A549 (cell line): ENCODE data around the gene PIF1.
A peak's percentile ranks its signal among the peaks of the same experiment; 100 is the strongest.

ENCODE experiments used
- CBX2 ChIP-seq: fragments of 200-600 bp; sonication (generic); IDR thresholded peaks from 2 replicates; pipeline ENCODE4 v1.6.1; 2016; ENCODE audit warnings: low read depth, mild to moderate bottlenecking, borderline replicate concordance
- CTCF ChIP-seq: fragments of >200 bp; sonication (Bioruptor Twin); formaldehyde crosslinking; IDR thresholded peaks from 3 replicates; pipeline ENCODE4 v1.5.1; 2016
- ESRRA ChIP-seq: fragments of 150-350 bp; IDR thresholded peaks from 2 replicates; pipeline ENCODE4 v1.6.1; 2014; ENCODE audit warnings: mild to moderate bottlenecking, low read length, borderline replicate concordance
- JUN ChIP-seq, 2 experiments: fragments of >200 bp; sonication (Bioruptor Twin); formaldehyde crosslinking; IDR thresholded peaks; 2 replicates in 1 of 2; 3 replicates in 1 of 2; pipeline ENCODE4 v1.6.1; 2016 to 2017
- KDM1A ChIP-seq: fragments of 200-600 bp; sonication (generic); IDR thresholded peaks from 2 replicates; pipeline ENCODE4 v1.6.1; 2016; ENCODE audit warnings: low read depth, mild to moderate bottlenecking
- PHF8 ChIP-seq: fragments of 200-600 bp; sonication (generic); IDR thresholded peaks from 2 replicates; pipeline ENCODE4 v1.6.1; 2016; ENCODE audit warnings: low read depth, mild to moderate bottlenecking, antibody characterized with exemption, moderate library complexity, borderline replicate concordance
- POLR2A ChIP-seq: IDR thresholded peaks from 2 replicates; pipeline ENCODE4 v1.6.1; 2012; ENCODE audit warnings: mild to moderate bottlenecking, low read length
- POLR2AphosphoS2 ChIP-seq: conservative IDR thresholded peaks from 2 replicates; pipeline ENCODE4 v1.6.1; 2012; ENCODE audit warnings: low read length, improper control_type of control experiment, inconsistent platforms
- RAD21 ChIP-seq, 2 experiments: fragments of >200 bp in 1 of 2; sonication (Bioruptor Twin) in 1 of 2; formaldehyde crosslinking in 1 of 2; IDR thresholded peaks in 1 of 2; conservative IDR thresholded peaks in 1 of 2; 2 replicates in 1 of 2; 3 replicates in 1 of 2; pipeline ENCODE4 v1.6.1; 2012 to 2018; ENCODE audit warnings: inconsistent platforms in 1 of 2
- RCOR1 ChIP-seq: fragments of 150-350 bp; IDR thresholded peaks from 2 replicates; pipeline ENCODE4 v1.6.1; 2014; ENCODE audit warnings: antibody characterized with exemption, low read length, low read depth
- RNF2 ChIP-seq: fragments of 200-600 bp; sonication (generic); IDR thresholded peaks from 2 replicates; pipeline ENCODE4 v1.6.1; 2016; ENCODE audit warnings: low read depth, mild to moderate bottlenecking, antibody characterized with exemption, moderate library complexity, borderline replicate concordance
- ZNF302 ChIP-seq: fragments of 250-450 bp; sonication (Bioruptor Pico); IDR thresholded peaks from 2 replicates; pipeline ENCODE4 v1.9.0; 2021; ENCODE audit warnings: inconsistent platforms, mild to moderate bottlenecking, moderate library complexity
- TF ChIP-seq, protein P1 (sequence below): fragments of 200-600 bp; sonication (generic); IDR thresholded peaks from 2 replicates; pipeline ENCODE4 v1.6.1; 2016; ENCODE audit warnings: antibody characterized with exemption, mild to moderate bottlenecking, moderate library complexity
- TF ChIP-seq, protein P2 (sequence below): fragments of 150-350 bp; IDR thresholded peaks from 2 replicates; pipeline ENCODE4 v1.6.1; 2014; ENCODE audit warnings: low read depth, mild to moderate bottlenecking, low read length

GRCh38 chr15:64809649-64810496 lies 15.6 kb downstream of the PIF1 start:
- TF ChIP-seq ESRRA (no peak), POLR2A (no peak), CTCF (peak; percentile 99), CBX2 (no peak), KDM1A (no peak), RNF2 (no peak), RAD21 (conservative IDR thresholded peaks at IDR 0.05 in 1 of 2, IDR thresholded peaks at IDR 0.05 in 1 of 2) (peak; percentile 95 to 98), PHF8 (no peak), POLR2AphosphoS2 (no peak), RCOR1 (no peak), JUN (IDR thresholded peaks at IDR 0.05) (no peak), ZNF302 (CRISPR knock-in tag) (no peak)
- TF ChIP-seq, protein P1, sequence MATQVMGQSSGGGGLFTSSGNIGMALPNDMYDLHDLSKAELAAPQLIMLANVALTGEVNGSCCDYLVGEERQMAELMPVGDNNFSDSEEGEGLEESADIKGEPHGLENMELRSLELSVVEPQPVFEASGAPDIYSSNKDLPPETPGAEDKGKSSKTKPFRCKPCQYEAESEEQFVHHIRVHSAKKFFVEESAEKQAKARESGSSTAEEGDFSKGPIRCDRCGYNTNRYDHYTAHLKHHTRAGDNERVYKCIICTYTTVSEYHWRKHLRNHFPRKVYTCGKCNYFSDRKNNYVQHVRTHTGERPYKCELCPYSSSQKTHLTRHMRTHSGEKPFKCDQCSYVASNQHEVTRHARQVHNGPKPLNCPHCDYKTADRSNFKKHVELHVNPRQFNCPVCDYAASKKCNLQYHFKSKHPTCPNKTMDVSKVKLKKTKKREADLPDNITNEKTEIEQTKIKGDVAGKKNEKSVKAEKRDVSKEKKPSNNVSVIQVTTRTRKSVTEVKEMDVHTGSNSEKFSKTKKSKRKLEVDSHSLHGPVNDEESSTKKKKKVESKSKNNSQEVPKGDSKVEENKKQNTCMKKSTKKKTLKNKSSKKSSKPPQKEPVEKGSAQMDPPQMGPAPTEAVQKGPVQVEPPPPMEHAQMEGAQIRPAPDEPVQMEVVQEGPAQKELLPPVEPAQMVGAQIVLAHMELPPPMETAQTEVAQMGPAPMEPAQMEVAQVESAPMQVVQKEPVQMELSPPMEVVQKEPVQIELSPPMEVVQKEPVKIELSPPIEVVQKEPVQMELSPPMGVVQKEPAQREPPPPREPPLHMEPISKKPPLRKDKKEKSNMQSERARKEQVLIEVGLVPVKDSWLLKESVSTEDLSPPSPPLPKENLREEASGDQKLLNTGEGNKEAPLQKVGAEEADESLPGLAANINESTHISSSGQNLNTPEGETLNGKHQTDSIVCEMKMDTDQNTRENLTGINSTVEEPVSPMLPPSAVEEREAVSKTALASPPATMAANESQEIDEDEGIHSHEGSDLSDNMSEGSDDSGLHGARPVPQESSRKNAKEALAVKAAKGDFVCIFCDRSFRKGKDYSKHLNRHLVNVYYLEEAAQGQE: no peak
- TF ChIP-seq, protein P2, sequence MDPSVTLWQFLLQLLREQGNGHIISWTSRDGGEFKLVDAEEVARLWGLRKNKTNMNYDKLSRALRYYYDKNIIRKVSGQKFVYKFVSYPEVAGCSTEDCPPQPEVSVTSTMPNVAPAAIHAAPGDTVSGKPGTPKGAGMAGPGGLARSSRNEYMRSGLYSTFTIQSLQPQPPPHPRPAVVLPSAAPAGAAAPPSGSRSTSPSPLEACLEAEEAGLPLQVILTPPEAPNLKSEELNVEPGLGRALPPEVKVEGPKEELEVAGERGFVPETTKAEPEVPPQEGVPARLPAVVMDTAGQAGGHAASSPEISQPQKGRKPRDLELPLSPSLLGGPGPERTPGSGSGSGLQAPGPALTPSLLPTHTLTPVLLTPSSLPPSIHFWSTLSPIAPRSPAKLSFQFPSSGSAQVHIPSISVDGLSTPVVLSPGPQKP: no peak
